Uterus (tissue), 4 donors: ENCODE results near the gene GMPR. TPM values are rescaled to one million over a fixed set of nuclear protein-coding genes. Genes with fewer than 3 reads are reported as not detected.

Experiments used
- DNase-seq, 2 donors: peaks; one replicate each; pipeline ENCODE4 v3.0.0-alpha.2; 2019 to 2020
- H3K27ac ChIP-seq, 2 donors: fragments of 200-600 bp; sonication (generic); 1 replicate in 1 of 2; 2 replicates in 1 of 2; pipeline ENCODE4 v1.5.1; 2016 to 2018
- H3K27me3 ChIP-seq, 2 donors: fragments of 200-600 bp; sonication (generic); one replicate each; pipeline ENCODE4 v1.5.1; 2018 to 2019; ENCODE audit warnings: control low read depth in 1 of 2
- H3K36me3 ChIP-seq, 2 donors: fragments of 200-600 bp; sonication (generic); one replicate each; pipeline ENCODE4 v1.5.1; 2019; ENCODE audit warnings: control low read depth in 1 of 2
- H3K4me1 ChIP-seq, 2 donors: fragments of 200-600 bp; sonication (generic); one replicate each; pipeline ENCODE4 v1.5.1; 2018 to 2019; ENCODE audit warnings: control low read depth in 1 of 2
- H3K4me3 ChIP-seq, 2 donors: fragments of 200-600 bp; sonication (generic); 1 replicate in 1 of 2; 2 replicates in 1 of 2; pipeline ENCODE4 v1.5.1; 2018 to 2019; ENCODE audit warnings: mild to moderate bottlenecking in 1 of 2
- H3K9me3 ChIP-seq, 2 donors: fragments of 200-600 bp; sonication (generic); one replicate each; pipeline ENCODE4 v1.5.1; 2019; ENCODE audit warnings: control low read depth in 1 of 2
- POLR2A ChIP-seq, 2 donors: fragments of 450-650 bp; IDR thresholded peaks; one replicate each; pipeline ENCODE4 v1.6.1; 2016; ENCODE audit warnings: antibody characterized with exemption in 2 of 2, mild to moderate bottlenecking in 1 of 2, moderate library complexity in 1 of 2
- intact Hi-C: fragments of 100-400 bp; cut with DNase I; formaldehyde crosslinking; loops from one replicate; pipeline ENCODE4 v1.15.1; 2023; ENCODE audit warnings: low total_unique reads
- total RNA-seq, 4 donors: library from RNA; depleted of rRNA in 3 of 4; stranded (reverse); fragments of >200 nt in 3 of 4; gene quantifications; one replicate each; pipeline versions ENCODE4 v1.1.0 to v1.2.4, GENCODE V29; 2014 to 2023
- TF ChIP-seq, protein P1 (sequence below), 4 experiments: fragments of 200-600 bp in 2 of 4; fragments of 450-650 bp in 2 of 4; sonication (generic) in 2 of 4; IDR thresholded peaks; one replicate each; pipeline ENCODE4 v1.5.1; 2016 to 2019; ENCODE audit warnings: antibody characterized with exemption in 4 of 4, mild to moderate bottlenecking in 2 of 4, moderate library complexity in 1 of 4
- donor health status: DM: yes; HTN: yes; CAD: no.

GMPR gene
- total RNA-seq, 4 donors from 2014 or later = 1.5 to 18.2 (median 10.6) TPM

DNA sequence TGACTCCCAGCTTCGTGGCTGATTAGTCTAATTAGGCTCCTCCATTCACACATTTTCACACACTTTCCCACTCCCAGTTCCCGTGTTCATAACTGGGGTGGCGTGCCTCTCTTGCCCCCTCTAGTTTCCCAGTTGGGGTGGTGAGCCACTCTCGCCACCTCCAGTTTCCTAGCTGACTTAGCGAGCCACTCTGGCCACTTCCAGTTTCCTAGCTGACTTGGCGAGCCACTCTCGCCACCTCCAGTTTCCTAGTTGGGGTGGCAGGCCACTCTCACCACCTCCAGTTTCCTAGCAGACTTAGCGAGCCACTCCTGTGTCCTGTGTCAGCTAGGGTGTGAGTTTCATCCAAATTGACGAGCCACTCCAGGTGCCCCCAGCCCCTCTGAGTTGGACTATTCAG, 7.4 kb upstream of the GMPR start:
- Histone ChIP-seq H3K27me3 (no peaks in the 10 kb centered on the region), H3K4me3 (no peak overlapping the region), H3K36me3 (no peaks in the 10 kb centered on the region), H3K27ac (no peak overlapping the region), H3K9me3 (no peaks in the 10 kb centered on the region), H3K4me1 (peaks cover 0 to 5% of the 10 kb centered on the region in 2 donors)
- intact Hi-C loops = loop anchor here (10.0 kb wide), 1 partner anchor 84 kb away; no protein-coding TSS in a partner anchor
- DNase-seq = no peak
- no peak for TF ChIP-seq POLR2A (IDR thresholded peaks at IDR 0.05)
- TF ChIP-seq, protein P1, sequence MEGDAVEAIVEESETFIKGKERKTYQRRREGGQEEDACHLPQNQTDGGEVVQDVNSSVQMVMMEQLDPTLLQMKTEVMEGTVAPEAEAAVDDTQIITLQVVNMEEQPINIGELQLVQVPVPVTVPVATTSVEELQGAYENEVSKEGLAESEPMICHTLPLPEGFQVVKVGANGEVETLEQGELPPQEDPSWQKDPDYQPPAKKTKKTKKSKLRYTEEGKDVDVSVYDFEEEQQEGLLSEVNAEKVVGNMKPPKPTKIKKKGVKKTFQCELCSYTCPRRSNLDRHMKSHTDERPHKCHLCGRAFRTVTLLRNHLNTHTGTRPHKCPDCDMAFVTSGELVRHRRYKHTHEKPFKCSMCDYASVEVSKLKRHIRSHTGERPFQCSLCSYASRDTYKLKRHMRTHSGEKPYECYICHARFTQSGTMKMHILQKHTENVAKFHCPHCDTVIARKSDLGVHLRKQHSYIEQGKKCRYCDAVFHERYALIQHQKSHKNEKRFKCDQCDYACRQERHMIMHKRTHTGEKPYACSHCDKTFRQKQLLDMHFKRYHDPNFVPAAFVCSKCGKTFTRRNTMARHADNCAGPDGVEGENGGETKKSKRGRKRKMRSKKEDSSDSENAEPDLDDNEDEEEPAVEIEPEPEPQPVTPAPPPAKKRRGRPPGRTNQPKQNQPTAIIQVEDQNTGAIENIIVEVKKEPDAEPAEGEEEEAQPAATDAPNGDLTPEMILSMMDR (IDR thresholded peaks at IDR 0.05) = no peak

DNA sequence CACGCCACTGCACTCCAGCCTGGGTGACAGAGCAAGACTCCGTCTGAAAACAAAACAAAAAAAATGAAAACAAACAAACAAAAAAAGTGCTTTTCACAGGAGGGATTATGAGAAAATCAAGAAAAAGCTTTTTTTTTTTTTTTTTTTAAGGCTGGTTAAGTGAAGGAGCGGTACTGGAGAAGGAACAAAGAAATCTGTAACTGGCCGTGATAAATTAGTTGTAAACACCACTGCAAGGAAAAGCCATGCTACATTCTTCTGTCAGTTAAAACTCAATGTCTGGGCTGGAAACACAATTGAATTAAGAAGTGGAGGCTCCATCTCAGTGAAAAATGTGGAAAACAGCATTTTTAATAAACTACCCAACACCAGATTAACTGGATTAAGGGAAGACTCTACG, 6.3 kb upstream of the GMPR start:
- H3K27ac ChIP-seq = no peak overlapping the region
- H3K4me3 ChIP-seq = no peak overlapping the region
- no peaks in the 10 kb centered on the region for H3K27me3 ChIP-seq
- H3K36me3 ChIP-seq = no peaks in the 10 kb centered on the region
- no peaks in the 10 kb centered on the region for H3K9me3 ChIP-seq
- no peak for DNase-seq
- peaks cover 0 to 5% of the 10 kb centered on the region in 2 donors for H3K4me1 ChIP-seq
- intact Hi-C loops = loop anchor here (10.0 kb wide), 1 partner anchor 83 kb away; no protein-coding TSS in a partner anchor
- TF ChIP-seq, protein P1 (IDR thresholded peaks at IDR 0.05) = no peak
- TF ChIP-seq POLR2A (IDR thresholded peaks at IDR 0.05) = no peak

DNA sequence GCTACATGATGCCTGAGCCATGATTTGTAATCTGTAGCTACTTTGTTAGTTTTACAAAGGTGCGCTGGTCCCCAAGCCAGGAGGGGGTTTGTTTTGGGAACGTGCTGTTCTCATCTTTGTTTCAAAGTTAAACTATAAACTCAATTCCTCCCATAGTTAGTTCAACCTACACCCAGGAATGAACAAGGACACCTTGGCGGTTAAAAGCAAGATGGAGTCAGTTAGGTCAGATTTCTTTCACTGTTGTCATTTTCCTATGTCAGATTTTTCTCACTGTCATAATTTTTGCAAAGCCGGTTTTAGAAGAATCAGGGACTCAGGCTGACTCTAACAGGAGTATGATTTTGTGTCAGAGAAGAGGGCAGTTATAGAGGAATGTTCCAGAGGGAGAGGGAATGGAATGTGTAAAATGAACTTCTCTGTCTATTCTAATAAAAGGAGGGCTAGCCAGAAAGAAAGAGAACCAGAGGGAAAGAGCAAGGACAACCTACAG, 2.3 kb upstream of the GMPR start:
- Histone ChIP-seq H3K4me3 (peak overlapping the region in 1 of 2 donors; percentile 9), H3K9me3 (no peaks in the 10 kb centered on the region), H3K36me3 (no peaks in the 10 kb centered on the region), H3K4me1 (peaks cover 0 to 4% of the 10 kb centered on the region in 2 donors), H3K27ac (peak overlapping the region; percentile 56 to 78), H3K27me3 (no peaks in the 10 kb centered on the region)
- DNase-seq = no peak
- intact Hi-C loops = loop anchor here (10.0 kb wide), 1 partner anchor 79 kb away; no protein-coding TSS in a partner anchor
- TF ChIP-seq POLR2A (IDR thresholded peaks at IDR 0.05) = no peak
- TF ChIP-seq, protein P1 (IDR thresholded peaks at IDR 0.05) = no peak

DNA sequence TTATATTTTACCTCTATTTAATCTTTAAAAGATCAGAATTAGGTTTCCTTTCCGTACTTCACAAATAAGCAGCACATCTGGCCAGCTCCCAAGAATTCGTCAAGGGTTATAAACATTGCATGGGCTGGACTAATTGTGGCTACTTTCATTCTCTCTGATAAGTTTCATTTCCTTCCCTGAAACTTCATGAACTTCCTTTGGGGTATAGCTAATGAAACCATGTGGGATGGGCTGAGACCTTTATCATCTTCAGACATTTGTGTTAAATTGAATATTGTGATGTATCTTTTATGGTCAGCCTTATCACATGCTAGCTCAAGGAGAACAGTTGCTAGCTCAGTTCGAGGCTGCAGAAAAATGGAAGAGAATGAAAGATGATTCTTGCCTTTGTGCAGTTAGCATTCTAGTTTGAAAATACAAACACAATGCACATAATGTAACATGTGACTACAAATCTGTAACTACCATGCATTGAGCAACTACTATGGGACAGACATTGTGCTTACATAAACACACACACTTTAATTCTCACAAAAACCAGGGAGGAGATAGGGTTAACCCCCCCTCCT, 1.7 kb upstream of the GMPR start:
- H3K27me3 ChIP-seq = no peaks in the 10 kb centered on the region
- H3K27ac ChIP-seq = peak overlapping the region; percentile 56 to 78
- no peaks in the 10 kb centered on the region for H3K9me3 ChIP-seq
- peaks cover 0 to 4% of the 10 kb centered on the region in 2 donors for H3K4me1 ChIP-seq
- TF ChIP-seq POLR2A (IDR thresholded peaks at IDR 0.05) = no peak
- TF ChIP-seq, protein P1 (IDR thresholded peaks at IDR 0.05) = no peak
- no peaks in the 10 kb centered on the region for H3K36me3 ChIP-seq
- peak overlapping the region in 1 of 2 donors; percentile 9 for H3K4me3 ChIP-seq
- intact Hi-C loops = loop anchor here (10.0 kb wide), 1 partner anchor 78 kb away; no protein-coding TSS in a partner anchor
- DNase-seq = peak in 1 of 2 donors; percentile 70

DNA sequence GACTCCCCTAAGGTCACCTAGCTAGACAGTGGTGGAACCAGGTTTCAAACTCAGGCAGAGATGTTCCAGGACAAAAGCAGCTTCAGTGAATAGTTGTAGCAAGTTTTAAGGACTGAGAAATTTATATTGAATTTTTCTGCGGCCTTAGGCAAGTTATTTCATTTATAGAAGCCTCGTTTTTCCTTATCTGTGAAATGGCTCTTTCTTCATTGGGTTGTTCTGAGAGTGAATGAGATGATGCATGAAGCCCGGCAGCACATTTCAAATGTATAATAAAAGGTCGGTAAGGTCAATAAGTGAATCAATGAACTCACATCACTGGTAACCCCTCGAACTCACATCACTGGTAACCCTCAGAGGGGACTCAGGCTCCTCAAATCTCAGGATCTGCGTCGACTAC, 1.1 kb upstream of the GMPR start:
- Histone ChIP-seq H3K4me1 (peaks cover 0 to 4% of the 10 kb centered on the region in 2 donors), H3K9me3 (no peaks in the 10 kb centered on the region), H3K4me3 (no peak overlapping the region), H3K27me3 (no peaks in the 10 kb centered on the region), H3K27ac (peak overlapping the region; percentile 56 to 83), H3K36me3 (no peaks in the 10 kb centered on the region)
- intact Hi-C loops = loop anchor here (10.0 kb wide), 1 partner anchor 78 kb away; no protein-coding TSS in a partner anchor
- DNase-seq = no peak
- TF ChIP-seq, protein P1 (IDR thresholded peaks at IDR 0.05) = no peak
